ENCODE data around the gene TSPAN16. TPM values are rescaled to one million over a fixed set of nuclear protein-coding genes. Genes with fewer than 3 reads are reported as not detected.

TSPAN16 gene
- total RNA-seq, 2 experiments from 2014 or later: not detected

DNA sequence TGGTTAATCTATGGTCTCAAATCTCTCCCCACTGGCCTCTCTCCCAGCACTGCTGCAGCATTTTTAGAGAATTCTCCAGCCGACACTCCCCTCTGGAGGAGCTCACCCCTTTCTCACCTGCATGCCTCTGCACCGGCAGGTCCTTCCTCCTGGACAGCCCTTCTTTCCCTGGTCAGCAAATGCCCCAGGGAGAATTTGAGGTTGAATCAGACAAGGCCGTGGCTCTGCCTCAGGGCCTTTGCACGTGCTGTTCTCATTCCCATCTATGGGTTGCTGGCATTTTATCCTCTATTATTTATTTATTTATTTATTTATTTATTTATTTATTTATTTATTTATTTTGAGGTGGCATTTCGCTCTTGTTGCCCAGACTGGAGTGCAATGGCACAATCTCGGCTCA is 32.2 kb upstream of the TSPAN16 start:
- Mint-ChIP-seq H3K27me3 (peaks cover 71% of the 10 kb centered on the region), H3K4me3 (no peak overlapping the region), H3K27ac (no peak overlapping the region), H3K36me3 (no peaks in the 10 kb centered on the region), H3K4me1 (no peaks in the 10 kb centered on the region), H3K9me3 (no peaks in the 10 kb centered on the region)
- DNase-seq: no peak

GRCh38 chr19:11264452-11265176 is 31.3 kb upstream of the TSPAN16 start:
- Mint-ChIP-seq H3K36me3 (no peaks in the 10 kb centered on the region), H3K27me3 (peaks cover 79% of the 10 kb centered on the region), H3K9me3 (no peaks in the 10 kb centered on the region), H3K4me3 (no peak overlapping the region), H3K4me1 (no peaks in the 10 kb centered on the region), H3K27ac (no peak overlapping the region)
- DNase-seq: no peak

- H3K4me3 Mint-ChIP-seq: no peak overlapping the region
These were observed 30.7 kb upstream of the TSPAN16 start for GRCh38 chr19:11265177-11265784.

DNA sequence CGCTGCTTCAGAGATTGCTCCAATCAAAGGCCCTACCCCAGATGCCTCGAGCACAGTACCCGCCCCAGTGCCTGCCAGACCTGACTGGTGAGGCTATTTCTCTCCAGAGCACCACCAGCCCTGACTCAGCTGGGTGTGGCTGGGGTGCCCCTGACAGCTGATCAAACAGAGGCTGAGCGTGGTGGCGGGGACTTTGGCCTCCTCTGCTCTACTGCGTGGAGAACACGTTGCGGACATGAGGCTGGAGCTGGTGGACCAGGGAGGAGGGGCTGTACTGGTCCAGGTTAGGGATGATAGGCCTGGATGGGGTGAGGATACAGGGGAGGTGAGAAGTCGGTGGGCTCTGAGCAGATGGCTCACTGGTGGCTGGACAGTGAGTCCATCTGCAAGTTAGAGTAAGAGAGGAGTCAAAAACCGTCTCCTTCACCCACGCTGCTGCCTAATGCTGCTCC is 30.1 kb upstream of the TSPAN16 start:
- H3K9me3 Mint-ChIP-seq: no peaks in the 10 kb centered on the region
- no peaks in the 10 kb centered on the region for H3K4me1 Mint-ChIP-seq
- no peaks in the 10 kb centered on the region for H3K36me3 Mint-ChIP-seq
- no peak overlapping the region for H3K4me3 Mint-ChIP-seq
- H3K27ac Mint-ChIP-seq: no peak overlapping the region
- H3K27me3 Mint-ChIP-seq: peaks cover 85% of the 10 kb centered on the region
- DNase-seq: no peak

More at GRCh38 chr19:11265177-11265784, 30.7 kb upstream of the TSPAN16 start:
- Mint-ChIP-seq H3K27ac (no peak overlapping the region), H3K9me3 (no peaks in the 10 kb centered on the region), H3K27me3 (peaks cover 83% of the 10 kb centered on the region), H3K36me3 (no peaks in the 10 kb centered on the region), H3K4me1 (no peaks in the 10 kb centered on the region)
- no peak for DNase-seq

GRCh38 chr19:11267316-11268085 is 28.5 kb upstream of the TSPAN16 start:
- H3K36me3 Mint-ChIP-seq: no peaks in the 10 kb centered on the region
- DNase-seq: no peak
- H3K27me3 Mint-ChIP-seq: peaks cover 83% of the 10 kb centered on the region
- H3K4me1 Mint-ChIP-seq: no peaks in the 10 kb centered on the region
- H3K4me3 Mint-ChIP-seq: no peak overlapping the region
- H3K9me3 Mint-ChIP-seq: no peaks in the 10 kb centered on the region
- H3K27ac Mint-ChIP-seq: no peak overlapping the region

DNA sequence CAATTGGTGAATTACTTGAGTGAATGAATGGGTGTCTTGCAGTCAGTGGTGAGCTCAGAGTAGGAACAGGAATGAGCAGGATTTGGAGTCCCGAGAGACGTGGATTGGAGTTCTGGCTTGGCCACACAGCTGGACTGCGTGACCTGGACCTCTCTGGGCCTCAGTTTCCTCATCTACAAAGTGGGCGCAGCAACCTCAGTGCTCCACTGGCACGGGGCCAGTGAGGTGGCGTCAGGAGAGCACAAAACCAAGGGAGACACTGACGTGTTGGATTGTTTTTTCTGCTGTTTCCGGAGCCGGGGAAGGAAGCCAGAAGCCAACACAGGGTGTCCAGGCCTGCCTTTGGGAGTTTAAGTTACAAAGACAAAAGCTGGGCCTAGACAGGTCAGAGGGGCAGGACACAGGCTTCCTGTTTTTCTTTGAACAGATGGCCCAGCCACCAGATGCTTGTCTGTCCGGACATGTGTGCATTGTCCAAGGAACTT is 27.1 kb upstream of the TSPAN16 start:
- Mint-ChIP-seq H3K36me3 (no peaks in the 10 kb centered on the region), H3K4me3 (no peak overlapping the region), H3K4me1 (no peaks in the 10 kb centered on the region), H3K9me3 (no peaks in the 10 kb centered on the region), H3K27ac (no peak overlapping the region), H3K27me3 (peaks cover 83% of the 10 kb centered on the region)
- DNase-seq: no peak

GRCh38 chr19:11269408-11269807 is 26.6 kb upstream of the TSPAN16 start:
- no peaks in the 10 kb centered on the region for H3K36me3 Mint-ChIP-seq

DNA sequence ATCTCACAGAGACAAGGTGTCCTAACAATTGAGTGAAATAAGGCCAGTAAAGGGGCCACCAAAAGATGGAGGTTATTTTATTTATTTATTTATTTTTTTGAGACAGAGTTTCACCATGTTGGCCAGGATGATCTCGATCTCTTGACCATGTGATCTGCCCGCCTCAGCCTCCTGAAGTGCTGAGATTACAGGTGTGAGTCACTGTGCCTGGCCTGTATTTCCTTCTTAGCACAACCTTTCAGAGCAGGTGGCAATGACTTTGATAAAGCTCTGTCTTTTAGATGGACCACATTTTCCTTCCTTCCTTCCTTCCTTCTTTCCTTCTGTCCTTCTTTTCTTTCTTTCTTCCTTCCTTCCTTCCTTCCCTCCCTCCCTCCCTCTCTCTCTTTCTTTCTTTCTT is 22.7 kb upstream of the TSPAN16 start:
- Mint-ChIP-seq H3K9me3 (peaks cover 7% of the 10 kb centered on the region), H3K27ac (no peak overlapping the region), H3K36me3 (no peaks in the 10 kb centered on the region), H3K4me3 (no peak overlapping the region), H3K27me3 (peaks cover 79% of the 10 kb centered on the region), H3K4me1 (no peaks in the 10 kb centered on the region)
- no peak for DNase-seq

More at GRCh38 chr19:11269408-11269807, 26.6 kb upstream of the TSPAN16 start:
- Mint-ChIP-seq H3K27me3 (peaks cover 84% of the 10 kb centered on the region), H3K4me1 (no peaks in the 10 kb centered on the region), H3K4me3 (no peak overlapping the region), H3K27ac (no peak overlapping the region), H3K9me3 (no peaks in the 10 kb centered on the region)
- no peak for DNase-seq

- Mint-ChIP-seq H3K27ac (no peak overlapping the region), H3K36me3 (no peaks in the 10 kb centered on the region), H3K4me1 (no peaks in the 10 kb centered on the region), H3K27me3 (peaks cover 77% of the 10 kb centered on the region), H3K9me3 (peaks cover 7% of the 10 kb centered on the region), H3K4me3 (no peak overlapping the region)
- no peak for DNase-seq
These were observed 22.0 kb upstream of the TSPAN16 start for GRCh38 chr19:11273989-11274388.

DNA sequence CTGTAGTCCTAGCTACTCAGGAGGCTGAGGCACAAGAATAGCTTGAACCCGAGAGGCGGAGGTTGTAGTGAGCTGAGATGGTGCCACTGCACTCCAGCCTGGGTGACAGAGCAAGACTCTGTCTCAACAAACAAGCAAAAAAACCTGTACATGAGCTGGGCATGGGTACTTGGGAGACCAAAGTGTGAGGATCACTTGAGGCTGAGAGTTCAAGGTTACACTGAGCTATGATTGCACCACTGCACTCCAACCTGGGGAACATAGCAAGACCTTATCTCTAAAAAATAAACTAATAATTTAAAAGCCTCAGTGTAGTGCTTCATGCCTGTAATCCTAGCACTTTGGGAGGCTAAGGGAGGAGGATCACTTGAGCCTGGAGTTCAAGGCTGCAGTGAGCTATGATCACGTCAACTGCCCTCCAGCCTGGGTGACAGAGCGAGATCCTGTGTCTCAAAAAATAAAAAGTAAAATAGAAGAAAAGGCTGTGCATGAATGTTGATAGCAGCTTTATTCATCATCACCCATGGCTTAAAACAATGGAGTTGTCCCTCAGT is 21.4 kb upstream of the TSPAN16 start:
- no peak overlapping the region for H3K4me3 Mint-ChIP-seq
- H3K4me1 Mint-ChIP-seq: peaks cover 4% of the 10 kb centered on the region
- H3K27me3 Mint-ChIP-seq: peaks cover 73% of the 10 kb centered on the region
- H3K36me3 Mint-ChIP-seq: no peaks in the 10 kb centered on the region
- H3K9me3 Mint-ChIP-seq: peaks cover 8% of the 10 kb centered on the region
- H3K27ac Mint-ChIP-seq: no peak overlapping the region
- DNase-seq: no peak

DNA sequence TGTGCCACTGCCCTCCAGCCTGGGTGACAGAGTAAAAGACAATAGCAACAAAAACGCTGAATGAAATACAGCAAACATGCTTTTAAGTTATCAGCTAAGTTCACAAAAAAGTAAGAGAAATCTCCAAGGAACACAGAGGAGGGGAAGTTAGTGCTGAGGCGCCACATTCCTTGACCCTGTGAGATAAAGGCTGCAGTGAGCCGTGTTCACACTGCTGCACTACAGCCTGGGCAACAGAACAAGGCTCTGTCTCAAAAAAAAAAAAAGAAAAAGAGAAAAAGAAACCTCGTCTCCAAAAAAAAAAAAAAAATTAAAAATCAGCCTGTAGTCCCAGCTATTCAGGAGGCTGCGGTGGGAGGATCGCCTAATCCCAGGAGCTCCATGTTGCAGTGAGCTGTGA is 17.3 kb upstream of the TSPAN16 start:
- no peaks in the 10 kb centered on the region for H3K36me3 Mint-ChIP-seq
- peaks cover 9% of the 10 kb centered on the region for H3K4me1 Mint-ChIP-seq
- H3K27me3 Mint-ChIP-seq: peaks cover 72% of the 10 kb centered on the region
- no peak overlapping the region for H3K27ac Mint-ChIP-seq
- peaks cover 9% of the 10 kb centered on the region for H3K9me3 Mint-ChIP-seq
- DNase-seq: no peak
- H3K4me3 Mint-ChIP-seq: no peak overlapping the region

GRCh38 chr19:11279505-11280236 is 16.3 kb upstream of the TSPAN16 start:
- H3K4me1 Mint-ChIP-seq: peaks cover 9% of the 10 kb centered on the region
- H3K4me3 Mint-ChIP-seq: no peak overlapping the region

GRCh38 chr19:11281356-11282049 is 14.5 kb upstream of the TSPAN16 start:
- Mint-ChIP-seq H3K4me3 (no peak overlapping the region), H3K36me3 (no peaks in the 10 kb centered on the region), H3K4me1 (peaks cover 9% of the 10 kb centered on the region), H3K9me3 (peaks cover 9% of the 10 kb centered on the region), H3K27ac (no peak overlapping the region), H3K27me3 (peaks cover 70% of the 10 kb centered on the region)
- DNase-seq: no peak

More at GRCh38 chr19:11279505-11280236, 16.3 kb upstream of the TSPAN16 start:
- Mint-ChIP-seq H3K27me3 (peaks cover 70% of the 10 kb centered on the region), H3K27ac (no peak overlapping the region), H3K9me3 (peaks cover 9% of the 10 kb centered on the region), H3K36me3 (no peaks in the 10 kb centered on the region)
- DNase-seq: peak; percentile 41

- Mint-ChIP-seq H3K36me3 (no peaks in the 10 kb centered on the region), H3K27ac (no peak overlapping the region), H3K4me1 (peaks cover 8% of the 10 kb centered on the region), H3K9me3 (peaks cover 2% of the 10 kb centered on the region), H3K4me3 (no peak overlapping the region), H3K27me3 (peaks cover 76% of the 10 kb centered on the region)
- no peak for DNase-seq
These were observed 11.4 kb upstream of the TSPAN16 start for GRCh38 chr19:11284515-11284914.

Measured in activated naive CD8-positive, alpha-beta T cell treated with anti-CD3 and anti-CD28 coated beads for 36 hours (primary cell).